Nephron (organoid): ENCODE results near the gene ABL1.

Source experiments
- H3K27ac Mint-ChIP-seq, 3 experiments: 2 replicates each; pipeline ENCODE4 v1.8.0; 2020; ENCODE audit warnings: mixed read lengths in 3 of 3, mild to moderate bottlenecking in 2 of 3, moderate library complexity in 1 of 3
- H3K27me3 Mint-ChIP-seq: 2 replicates; pipeline ENCODE4 v1.8.0; 2021; ENCODE audit warnings: low read depth, mild to moderate bottlenecking, moderate library complexity, mixed read lengths
- H3K36me3 Mint-ChIP-seq: 2 replicates; pipeline ENCODE4 v1.8.0; 2020; ENCODE audit warnings: low read depth, mixed read lengths
- H3K4me1 Mint-ChIP-seq: 2 replicates; pipeline ENCODE4 v1.8.0; 2020; ENCODE audit warnings: mixed read lengths
- H3K4me3 Mint-ChIP-seq, 3 experiments: 2 replicates each; pipeline ENCODE4 v1.8.0; 2020; ENCODE audit warnings: mild to moderate bottlenecking in 3 of 3, mixed read lengths in 3 of 3, moderate library complexity in 2 of 3
- H3K9me3 Mint-ChIP-seq: 2 replicates; pipeline ENCODE4 v1.8.0; 2020; ENCODE audit warnings: mixed read lengths
- TF ChIP-seq, protein P1 (sequence below), 3 experiments: fragments of 200-600 bp; sonication (generic); IDR thresholded peaks; one replicate each; pipeline ENCODE4 v1.5.0; 2021; ENCODE audit warnings: antibody characterized with exemption in 3 of 3; ENCODE audit not compliant: unreplicated experiment in 3 of 3

The ABL1 gene

DNA sequence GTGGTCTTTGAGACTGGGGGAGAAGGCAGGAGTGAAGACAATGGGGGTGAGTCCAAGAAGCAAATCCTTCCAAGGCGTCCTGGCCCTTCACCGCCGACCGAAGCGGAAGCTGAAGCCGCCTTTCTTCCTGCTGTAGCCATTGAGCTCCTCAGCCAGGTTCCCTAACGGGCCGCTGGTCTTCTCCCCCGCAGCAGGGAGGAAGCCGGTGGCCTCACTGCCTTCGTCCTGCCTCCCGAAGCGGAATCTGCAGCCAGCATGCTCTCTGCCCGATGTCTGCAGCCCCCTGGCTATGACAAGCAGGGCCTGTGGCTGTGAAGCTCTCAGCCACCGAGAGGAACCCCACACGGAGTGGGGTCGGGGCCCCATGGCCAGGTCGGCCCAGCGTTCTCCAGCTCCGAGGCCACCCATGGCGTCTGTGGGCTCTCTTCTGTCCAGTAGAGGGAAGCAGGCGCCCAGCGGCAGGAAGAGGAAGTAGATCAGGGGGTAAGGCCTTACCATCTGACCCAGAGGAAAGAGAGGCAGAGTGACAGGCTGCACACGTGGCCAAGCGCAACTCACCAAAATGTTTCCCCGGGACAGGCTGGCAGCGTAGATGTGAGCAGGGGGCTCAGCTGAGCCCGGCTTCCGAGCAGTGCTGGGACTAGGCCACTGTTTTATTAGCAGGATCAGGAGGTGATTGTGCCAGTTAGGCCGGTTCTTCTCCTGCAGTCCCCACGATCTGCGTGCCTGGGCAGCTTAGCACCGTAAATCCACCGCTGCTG is 58.5 kb downstream of the ABL1 start:
- H3K36me3 Mint-ChIP-seq = peaks cover 12% of the 10 kb centered on the region
- no peaks in the 10 kb centered on the region for H3K9me3 Mint-ChIP-seq
- H3K4me1 Mint-ChIP-seq = peaks cover 21% of the 10 kb centered on the region
- H3K27ac Mint-ChIP-seq = peak overlapping the region; percentile 13 to 51 (median 35)
- H3K27me3 Mint-ChIP-seq = peaks cover 6% of the 10 kb centered on the region
- TF ChIP-seq, protein P1, sequence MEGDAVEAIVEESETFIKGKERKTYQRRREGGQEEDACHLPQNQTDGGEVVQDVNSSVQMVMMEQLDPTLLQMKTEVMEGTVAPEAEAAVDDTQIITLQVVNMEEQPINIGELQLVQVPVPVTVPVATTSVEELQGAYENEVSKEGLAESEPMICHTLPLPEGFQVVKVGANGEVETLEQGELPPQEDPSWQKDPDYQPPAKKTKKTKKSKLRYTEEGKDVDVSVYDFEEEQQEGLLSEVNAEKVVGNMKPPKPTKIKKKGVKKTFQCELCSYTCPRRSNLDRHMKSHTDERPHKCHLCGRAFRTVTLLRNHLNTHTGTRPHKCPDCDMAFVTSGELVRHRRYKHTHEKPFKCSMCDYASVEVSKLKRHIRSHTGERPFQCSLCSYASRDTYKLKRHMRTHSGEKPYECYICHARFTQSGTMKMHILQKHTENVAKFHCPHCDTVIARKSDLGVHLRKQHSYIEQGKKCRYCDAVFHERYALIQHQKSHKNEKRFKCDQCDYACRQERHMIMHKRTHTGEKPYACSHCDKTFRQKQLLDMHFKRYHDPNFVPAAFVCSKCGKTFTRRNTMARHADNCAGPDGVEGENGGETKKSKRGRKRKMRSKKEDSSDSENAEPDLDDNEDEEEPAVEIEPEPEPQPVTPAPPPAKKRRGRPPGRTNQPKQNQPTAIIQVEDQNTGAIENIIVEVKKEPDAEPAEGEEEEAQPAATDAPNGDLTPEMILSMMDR (IDR thresholded peaks at IDR 0.05; ENCODE audit: unreplicated experiment in 3 of 3) = peak; percentile 28 to 49 (median 36)
- H3K4me3 Mint-ChIP-seq = no peak overlapping the region

DNA sequence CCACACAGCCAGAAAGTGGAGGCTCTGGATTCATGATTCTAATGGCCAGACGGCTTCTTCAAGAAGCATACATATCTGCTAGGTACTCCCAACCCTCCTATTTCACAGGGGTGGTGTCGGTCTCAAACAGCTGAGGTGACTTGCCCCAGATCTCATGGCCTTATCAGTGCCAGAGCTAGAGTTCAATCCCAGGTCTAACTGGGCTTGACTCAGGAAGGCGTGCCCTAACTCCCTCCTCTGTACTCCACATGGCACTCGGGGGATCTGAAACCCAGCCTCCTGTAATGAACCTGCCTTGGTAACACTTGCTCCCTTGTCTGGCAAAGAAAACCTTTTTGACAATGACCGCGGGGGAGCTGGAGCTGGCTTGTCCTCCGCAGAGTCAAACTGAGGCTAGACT is 59.5 kb downstream of the ABL1 start:
- Mint-ChIP-seq H3K4me1 (peaks cover 21% of the 10 kb centered on the region), H3K9me3 (no peaks in the 10 kb centered on the region), H3K27ac (no peak overlapping the region), H3K27me3 (peaks cover 7% of the 10 kb centered on the region), H3K4me3 (no peak overlapping the region), H3K36me3 (peaks cover 10% of the 10 kb centered on the region)
- TF ChIP-seq, protein P1 (IDR thresholded peaks at IDR 0.05; ENCODE audit: unreplicated experiment in 3 of 3) = no peak

DNA sequence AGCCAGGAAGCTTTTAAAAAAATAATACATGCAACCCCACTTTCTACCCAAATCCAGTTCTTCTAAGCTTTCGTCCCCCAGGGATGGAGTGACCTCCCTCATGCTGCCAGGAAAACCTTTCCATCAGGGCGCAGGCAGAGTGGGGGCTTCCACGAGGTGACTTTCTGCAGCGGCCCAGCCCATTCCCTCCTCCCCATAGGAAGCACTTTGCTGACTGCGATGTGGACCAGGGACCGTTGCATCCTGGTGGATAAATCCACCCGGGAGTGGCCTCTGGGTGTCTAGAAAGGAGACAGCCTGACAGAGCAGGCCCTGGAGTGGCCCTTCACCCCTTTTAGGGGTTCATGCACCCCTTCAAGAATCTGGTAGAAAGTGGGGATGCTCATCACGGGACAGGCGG is 60.0 kb downstream of the ABL1 start:
- TF ChIP-seq, protein P1 (IDR thresholded peaks at IDR 0.05; ENCODE audit: unreplicated experiment in 3 of 3) = no peak
- Mint-ChIP-seq H3K27ac (no peak overlapping the region), H3K9me3 (no peaks in the 10 kb centered on the region), H3K36me3 (peaks cover 10% of the 10 kb centered on the region), H3K27me3 (peaks cover 11% of the 10 kb centered on the region), H3K4me1 (peaks cover 21% of the 10 kb centered on the region), H3K4me3 (no peak overlapping the region)

DNA sequence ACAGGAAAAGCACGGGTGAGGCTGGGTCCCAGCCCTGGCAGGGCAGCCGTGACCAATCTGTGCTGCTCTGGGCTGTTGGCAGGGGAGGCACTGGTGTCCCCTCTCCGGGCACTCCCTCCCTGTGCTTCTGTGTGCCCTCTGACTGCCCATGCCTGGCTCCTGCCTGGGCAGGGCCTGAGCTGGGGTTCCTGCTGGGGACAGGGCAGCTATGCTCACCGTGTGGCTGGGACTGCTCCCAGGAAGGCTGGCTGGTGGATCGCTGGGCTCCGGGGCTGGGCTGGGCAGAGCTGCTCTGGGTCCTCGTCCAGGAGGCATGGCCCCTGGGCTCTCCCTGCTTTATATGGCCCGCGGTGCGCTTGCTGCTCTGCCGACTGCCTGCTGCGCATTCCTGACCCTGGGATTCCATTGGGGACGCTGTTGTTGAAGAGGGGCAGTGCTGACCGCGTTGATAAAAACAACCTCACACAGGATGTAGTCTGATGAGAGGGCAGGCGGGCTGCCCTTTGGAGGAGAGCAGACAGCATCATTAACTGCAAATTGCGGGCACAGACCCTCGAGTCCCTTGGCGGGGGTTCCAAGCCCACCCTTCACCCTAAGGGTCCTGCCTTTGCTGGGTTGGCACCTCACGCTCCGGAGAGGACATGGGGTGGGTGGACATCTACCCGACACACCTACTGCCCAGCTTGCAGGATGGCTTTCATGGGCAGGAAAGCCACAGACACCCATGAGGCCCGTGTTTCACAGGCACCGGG is 60.6 kb downstream of the ABL1 start:
- Mint-ChIP-seq H3K9me3 (no peaks in the 10 kb centered on the region), H3K36me3 (peaks cover 10% of the 10 kb centered on the region), H3K27me3 (peaks cover 12% of the 10 kb centered on the region), H3K27ac (no peak overlapping the region), H3K4me1 (peaks cover 21% of the 10 kb centered on the region), H3K4me3 (no peak overlapping the region)
- TF ChIP-seq, protein P1 (IDR thresholded peaks at IDR 0.05; ENCODE audit: unreplicated experiment in 3 of 3) = no peak

DNA sequence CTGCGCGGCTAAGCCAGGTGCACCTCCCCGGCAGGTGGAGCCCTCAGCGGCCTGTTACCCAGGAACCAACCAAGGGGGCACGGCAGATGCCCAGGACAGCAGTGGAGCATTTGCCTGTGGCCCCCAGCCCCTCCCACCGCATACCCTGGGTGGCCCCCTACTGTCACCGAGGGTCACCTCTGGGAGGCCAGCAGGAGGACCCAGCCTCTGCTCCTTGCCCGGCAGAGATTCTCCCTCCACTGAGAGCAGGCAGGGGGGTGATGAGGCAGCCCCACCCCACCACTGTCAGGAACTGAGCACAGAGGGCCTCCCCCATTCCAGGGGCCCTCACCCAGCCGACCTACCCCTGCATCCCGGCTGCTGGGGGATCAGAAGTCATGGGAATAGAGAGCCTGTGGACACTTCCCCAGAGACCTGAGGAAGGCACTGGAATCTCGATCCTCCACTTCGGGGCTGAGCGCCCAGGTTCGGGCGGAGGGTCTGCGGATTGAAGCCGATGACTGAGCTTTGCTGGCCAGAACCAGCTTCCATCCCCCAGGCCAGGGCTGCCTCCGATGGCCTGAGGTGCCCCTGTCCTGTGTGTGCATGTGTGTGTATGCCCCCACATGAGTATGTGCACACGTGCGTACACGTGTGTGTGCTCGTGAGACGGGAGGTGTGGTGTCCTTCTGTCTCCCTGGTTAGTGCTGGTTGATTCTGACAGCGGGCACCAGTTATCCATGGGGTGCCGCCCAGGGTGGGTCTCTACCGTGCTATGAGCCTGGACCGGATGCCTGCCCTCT is 61.4 kb downstream of the ABL1 start, which contains the start of gene QRFP:
QRFP (minus strand) TSS at position 580 of the 782 bp plus-strand sequence. CDS start 2,974 bp downstream, outside the sequence.
- TF ChIP-seq, protein P1 (IDR thresholded peaks at IDR 0.05; ENCODE audit: unreplicated experiment in 3 of 3) = no peak
- no peaks in the 10 kb centered on the region for H3K9me3 Mint-ChIP-seq
- H3K27ac Mint-ChIP-seq = no peak within 1 kb of the TSS
- peaks cover 5% of the 10 kb centered on the region for H3K36me3 Mint-ChIP-seq
- H3K4me3 Mint-ChIP-seq = no peak within 1 kb of the TSS
- peaks cover 17% of the 10 kb centered on the region for H3K27me3 Mint-ChIP-seq
- peaks cover 21% of the 10 kb centered on the region for H3K4me1 Mint-ChIP-seq
